GM19324 (cell line): ENCODE measurements around the gene NAP1L1.
"Not testable (repeated sequence)": the region's sequence is repeated elsewhere in the genome, so short reads cannot be mapped to it uniquely, and the experiment has no call there.

Source experiments
- ATAC-seq: cut with Tn5 transposase; IDR thresholded peaks from one replicate; pipeline ENCODE4 v1.9.1; 2021; ENCODE audit warnings: mild to moderate bottlenecking, moderate library complexity; ENCODE audit not compliant: unreplicated experiment, low FRiP score

The NAP1L1 gene

GRCh38 chr12:75996861-75997447, 87.5 kb downstream of the NAP1L1 start:
- no peak for ATAC-seq

- no peak for ATAC-seq
Measured at GRCh38 chr12:75995691-75996090, 88.8 kb downstream of the NAP1L1 start.

- ATAC-seq: no peak
Measured at GRCh38 chr12:75994069-75994740, 90.3 kb downstream of the NAP1L1 start.

GRCh38 chr12:75991753-75992152, 92.7 kb downstream of the NAP1L1 start:
- ATAC-seq: no peak

- no peak for ATAC-seq
Measured at GRCh38 chr12:75990189-75990912, 94.1 kb downstream of the NAP1L1 start.

GRCh38 chr12:75987709-75988108, 96.8 kb downstream of the NAP1L1 start:
- ATAC-seq: not testable (repeated sequence)
